Esophagus muscularis mucosa (tissue), 4 donors: ENCODE measurements around the gene TAGLN3.

Experiments used
- EP300 ChIP-seq: sonication (generic); formaldehyde crosslinking; IDR thresholded peaks from one replicate; pipeline ENCODE4 v1.6.1; 2017; ENCODE audit warnings: antibody characterized with exemption
- POLR2A ChIP-seq: fragments of 450-650 bp; IDR thresholded peaks from one replicate; pipeline ENCODE4 v1.6.1; 2017; ENCODE audit warnings: antibody characterized with exemption, moderate library complexity, mild to moderate bottlenecking, low read depth
- POLR2AphosphoS5 ChIP-seq, 2 donors: sonication (generic); formaldehyde crosslinking; IDR thresholded peaks; one replicate each; pipeline ENCODE4 v1.6.1; 2017; ENCODE audit warnings: antibody characterized with exemption in 2 of 2
- TF ChIP-seq, protein P1 (sequence below), 3 experiments: fragments of 200-600 bp in 2 of 3; fragments of 450-650 bp in 1 of 3; sonication (generic) in 2 of 3; IDR thresholded peaks; one replicate each; pipeline ENCODE4 v1.5.1; 2017 to 2019; ENCODE audit warnings: antibody characterized with exemption in 3 of 3, mild to moderate bottlenecking in 2 of 3, moderate library complexity in 1 of 3

- TF ChIP-seq, protein P1, sequence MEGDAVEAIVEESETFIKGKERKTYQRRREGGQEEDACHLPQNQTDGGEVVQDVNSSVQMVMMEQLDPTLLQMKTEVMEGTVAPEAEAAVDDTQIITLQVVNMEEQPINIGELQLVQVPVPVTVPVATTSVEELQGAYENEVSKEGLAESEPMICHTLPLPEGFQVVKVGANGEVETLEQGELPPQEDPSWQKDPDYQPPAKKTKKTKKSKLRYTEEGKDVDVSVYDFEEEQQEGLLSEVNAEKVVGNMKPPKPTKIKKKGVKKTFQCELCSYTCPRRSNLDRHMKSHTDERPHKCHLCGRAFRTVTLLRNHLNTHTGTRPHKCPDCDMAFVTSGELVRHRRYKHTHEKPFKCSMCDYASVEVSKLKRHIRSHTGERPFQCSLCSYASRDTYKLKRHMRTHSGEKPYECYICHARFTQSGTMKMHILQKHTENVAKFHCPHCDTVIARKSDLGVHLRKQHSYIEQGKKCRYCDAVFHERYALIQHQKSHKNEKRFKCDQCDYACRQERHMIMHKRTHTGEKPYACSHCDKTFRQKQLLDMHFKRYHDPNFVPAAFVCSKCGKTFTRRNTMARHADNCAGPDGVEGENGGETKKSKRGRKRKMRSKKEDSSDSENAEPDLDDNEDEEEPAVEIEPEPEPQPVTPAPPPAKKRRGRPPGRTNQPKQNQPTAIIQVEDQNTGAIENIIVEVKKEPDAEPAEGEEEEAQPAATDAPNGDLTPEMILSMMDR (IDR thresholded peaks at IDR 0.05): no peak
- TF ChIP-seq POLR2AphosphoS5 (IDR thresholded peaks at IDR 0.05): no peak
- TF ChIP-seq POLR2A: no peak
- TF ChIP-seq EP300: no peak
These were observed 17.8 kb upstream of the TAGLN3 start for GRCh38 chr3:111980716-111981456.
